Keratinocyte (primary cell): ENCODE data around the gene CIDEB. TPM values are rescaled to one million over a fixed set of nuclear protein-coding genes. Genes with fewer than 3 reads are reported as not detected.
A peak's percentile ranks its signal among the peaks of the same experiment; 100 is the strongest.

ENCODE experiments used
- DNase-seq: peaks from one replicate; pipeline ENCODE4 v3.0.0-alpha.2; 2011; ENCODE audit warnings: low read depth, missing footprints, low spot score
- FAIRE-seq: peaks from 2 replicates; lab custom pipeline; 2011; peaks lifted over from hg19 to GRCh38; lab: Jason Lieb, UNC
- H2AFZ ChIP-seq: 2 replicates; pipeline ENCODE4 v1.6.0; 2012; ENCODE audit warnings: low read length, control low read depth, inconsistent platforms; ENCODE audit not compliant: control insufficient read depth
- H3K27ac ChIP-seq: 2 replicates; pipeline ENCODE4 v1.5.1; 2011; ENCODE audit warnings: low read length; ENCODE audit not compliant: control insufficient read depth, insufficient read depth
- H3K27me3 ChIP-seq: 3 replicates; pipeline ENCODE4 v1.6.0; 2011; ENCODE audit warnings: low read length; ENCODE audit not compliant: control insufficient read depth, insufficient read depth; ENCODE audit errors: extremely low read depth
- H3K36me3 ChIP-seq, 2 experiments: 2 replicates in 1 of 2; 3 replicates in 1 of 2; pipeline ENCODE4 v1.5.1; 2011; ENCODE audit warnings: low read length in 2 of 2, mild to moderate bottlenecking in 1 of 2; ENCODE audit not compliant: control insufficient read depth in 2 of 2, insufficient read depth in 2 of 2; ENCODE audit errors: extremely low read depth in 1 of 2
- H3K4me1 ChIP-seq: 3 replicates; pipeline ENCODE4 v1.5.1; 2011; ENCODE audit warnings: low read length; ENCODE audit not compliant: control insufficient read depth, insufficient read depth; ENCODE audit errors: extremely low read depth
- H3K4me2 ChIP-seq: 3 replicates; pipeline ENCODE4 v1.6.0; 2011; ENCODE audit warnings: low read depth, low read length; ENCODE audit not compliant: control insufficient read depth, insufficient read depth; ENCODE audit errors: extremely low read depth
- H3K4me3 ChIP-seq, 3 experiments: fragments of 200-600 bp in 1 of 3; sonication (generic) in 1 of 3; 2 replicates in 2 of 3; 3 replicates in 1 of 3; pipeline ENCODE4 v1.5.1; 2011 to 2016; ENCODE audit warnings: low read length in 3 of 3, mild to moderate bottlenecking in 3 of 3, control low read depth in 2 of 3, inconsistent platforms in 1 of 3, low read depth in 1 of 3, mixed read lengths in 1 of 3, mixed run types in 1 of 3, moderate library complexity in 1 of 3; ENCODE audit not compliant: control insufficient read depth in 2 of 3, insufficient read depth in 2 of 3; ENCODE audit errors: extremely low read depth in 1 of 3
- H3K79me2 ChIP-seq: 2 replicates; pipeline ENCODE4 v1.6.0; 2012; ENCODE audit warnings: low read length; ENCODE audit not compliant: control insufficient read depth, insufficient read depth
- H3K9ac ChIP-seq: 3 replicates; pipeline ENCODE4 v1.6.0; 2011; ENCODE audit warnings: low read length; ENCODE audit not compliant: control insufficient read depth, insufficient read depth; ENCODE audit errors: extremely low read depth
- H3K9me1 ChIP-seq: 3 replicates; pipeline ENCODE4 v1.6.0; 2011; ENCODE audit warnings: low read length; ENCODE audit not compliant: control insufficient read depth, insufficient read depth; ENCODE audit errors: extremely low read depth
- H3K9me3 ChIP-seq: 2 replicates; pipeline ENCODE4 v1.5.1; 2012; ENCODE audit warnings: low read depth, low read length; ENCODE audit not compliant: control insufficient read depth
- H4K20me1 ChIP-seq: 3 replicates; pipeline ENCODE4 v1.6.0; 2011; ENCODE audit warnings: low read length; ENCODE audit not compliant: control insufficient read depth, insufficient read depth; ENCODE audit errors: extremely low read depth
- CTCF ChIP-seq, 3 experiments: IDR thresholded peaks in 1 of 3; conservative IDR thresholded peaks in 1 of 3; optimal IDR thresholded peaks in 1 of 3; 2 replicates in 2 of 3; 3 replicates in 1 of 3; pipeline versions ENCODE3 to v1.5.1; 2011; ENCODE audit warnings: low read length in 3 of 3, mild to moderate bottlenecking in 3 of 3, moderate library complexity in 2 of 3, control low read depth in 1 of 3, inconsistent platforms in 1 of 3; ENCODE audit not compliant: insufficient read depth in 2 of 3; ENCODE audit errors: extremely low read depth in 1 of 3
- EZH2 ChIP-seq: IDR thresholded peaks from one replicate; pipeline ENCODE4 v1.6.1; 2012; ENCODE audit warnings: inconsistent platforms, mild to moderate bottlenecking, low read length, moderate library complexity
- dilution Hi-C: fragments of 300-500 bp; cut with MboI; formaldehyde crosslinking; loops from one replicate; pipeline ENCODE4 v1.7.0; 2020; ENCODE audit warnings: low sequenced_read_pairs; ENCODE audit not compliant: extremely low pct_ligation_motif_present
- polyA plus RNA-seq, 5 experiments: library from polyadenylated mRNA; depleted of rRNA in 3 of 5; stranded (reverse) in 3 of 5; stranded (forward) in 1 of 5; unstranded in 1 of 5; fragments of >200 nt; gene quantifications; 1 replicate in 1 of 5; 2 replicates in 3 of 5; 3 replicates in 1 of 5; pipeline versions ENCODE4 v1.2.1 to v1.2.3, GENCODE V29; 2011 to 2012; ENCODE audit warnings: missing spikeins in 2 of 5, low read depth in 1 of 5, low replicate concordance in 1 of 5

CIDEB gene
- polyA plus RNA-seq, 1 donor (not counting 4 experiments of a cell fraction or from before 2014, with no cell fraction given) = 3.7 TPM

- Histone ChIP-seq H2AFZ (peak overlapping the region; percentile 71), H3K9me3 (no peaks in the 10 kb centered on the region), H3K9me1 (no peaks in the 10 kb centered on the region), H3K9ac (no peak overlapping the region), H3K4me1 (peaks cover 19% of the 10 kb centered on the region), H3K27me3 (no peaks in the 10 kb centered on the region), H3K4me3 (peak overlapping the region in 1 of 3 experiments; percentile 27), H4K20me1 (no peaks in the 10 kb centered on the region), H3K4me2 (peak overlapping the region; percentile 45), H3K36me3 (peaks cover 12 to 18% of the 10 kb centered on the region in 2 experiments), H3K79me2 (no peaks in the 10 kb centered on the region), H3K27ac (no peak overlapping the region)
- dilution Hi-C loops = no loop called here
- DNase-seq (no peak), FAIRE-seq (no peak)
- TF ChIP-seq EZH2 = no peak
- TF ChIP-seq CTCF (optimal IDR thresholded peaks at IDR 0.05 in 1 of 3, IDR thresholded peaks at IDR 0.05 in 1 of 3, conservative IDR thresholded peaks at IDR 0.05 in 1 of 3; ENCODE audit: extremely low read depth in 1 of 3, insufficient read depth in 2 of 3, low read length in 3 of 3) = no peak
Measured at GRCh38 chr14:24258548-24259265, 49.1 kb downstream of the CIDEB start.

GRCh38 chr14:24258119-24258518, 49.7 kb downstream of the CIDEB start:
- Histone ChIP-seq H3K27ac (no peak overlapping the region), H3K4me3 (no peak overlapping the region), H3K9me1 (no peaks in the 10 kb centered on the region), H2AFZ (no peak overlapping the region), H3K79me2 (no peaks in the 10 kb centered on the region), H3K4me1 (peaks cover 13% of the 10 kb centered on the region), H4K20me1 (no peaks in the 10 kb centered on the region), H3K9ac (no peak overlapping the region), H3K9me3 (no peaks in the 10 kb centered on the region), H3K36me3 (peaks cover 12 to 18% of the 10 kb centered on the region in 2 experiments), H3K27me3 (no peaks in the 10 kb centered on the region), H3K4me2 (no peak overlapping the region)
- DNase-seq (no peak), FAIRE-seq (no peak)
- TF ChIP-seq EZH2 (no peak), CTCF (optimal IDR thresholded peaks at IDR 0.05 in 1 of 3, IDR thresholded peaks at IDR 0.05 in 1 of 3, conservative IDR thresholded peaks at IDR 0.05 in 1 of 3; ENCODE audit: extremely low read depth in 1 of 3, insufficient read depth in 2 of 3, low read length in 3 of 3) (no peak)
- dilution Hi-C loops = no loop called here
